ENCODE data around the gene RBM39.

GRCh38 chr20:35653893-35654292 is 88.2 kb downstream of the RBM39 start:
- TF ChIP-seq CTCF (IDR thresholded peaks at IDR 0.05; ENCODE audit: low read depth, low read length) (no peak), EZH2phosphoT487 (IDR thresholded peaks at IDR 0.05; ENCODE audit: low read depth) (no peak)
